CD14-positive monocyte (primary cell): ENCODE results near the gene LRP8. TPM values are rescaled to one million over a fixed set of nuclear protein-coding genes. Genes with fewer than 3 reads are reported as not detected.

Experiments
- DNase-seq, 3 donors: peaks; one replicate each; pipeline ENCODE4 v3.0.0-alpha.2; 2011 to 2022
- H2AFZ ChIP-seq: 2 replicates; pipeline ENCODE4 v1.6.0; 2012; ENCODE audit warnings: mild to moderate bottlenecking, low read depth, low read length, inconsistent platforms; ENCODE audit not compliant: insufficient read depth, poor library complexity, severe bottlenecking
- H3K27ac ChIP-seq, 2 donors: 1 replicate in 1 of 2; 2 replicates in 1 of 2; pipeline ENCODE4 v1.5.1; 2012 to 2013; ENCODE audit warnings: low read length in 2 of 2, control low read depth in 1 of 2, inconsistent platforms in 1 of 2, low read depth in 1 of 2, mild to moderate bottlenecking in 1 of 2
- H3K27me3 ChIP-seq, 2 donors: one replicate each; pipeline versions ENCODE4 v1.6.0 to v1.6.1; 2011 to 2013; ENCODE audit warnings: low read length in 2 of 2; ENCODE audit not compliant: control insufficient read depth in 2 of 2, insufficient read depth in 2 of 2
- H3K36me3 ChIP-seq, 2 donors: replicated peaks in 1 of 2; 1 replicate in 1 of 2; 2 replicates in 1 of 2; pipeline versions ENCODE4 v1.5.1 to v1.6.1; 2012 to 2013; ENCODE audit warnings: low read length in 2 of 2, control low read depth in 1 of 2, inconsistent platforms in 1 of 2, mild to moderate bottlenecking in 1 of 2; ENCODE audit not compliant: insufficient read depth in 2 of 2, control insufficient read depth in 1 of 2
- H3K4me1 ChIP-seq, 2 donors: 1 replicate in 1 of 2; 2 replicates in 1 of 2; pipeline versions ENCODE4 v1.5.1 to v1.6.1; 2012 to 2013; ENCODE audit warnings: low read length in 2 of 2, control low read depth in 1 of 2, inconsistent platforms in 1 of 2, mild to moderate bottlenecking in 1 of 2, moderate library complexity in 1 of 2; ENCODE audit not compliant: insufficient read depth in 2 of 2, control insufficient read depth in 1 of 2
- H3K4me2 ChIP-seq: replicated peaks from 2 replicates; pipeline ENCODE3; 2012; ENCODE audit warnings: low read length, moderate library complexity, mild to moderate bottlenecking; ENCODE audit not compliant: poor library complexity, severe bottlenecking; ENCODE audit errors: extremely low read depth
- H3K4me3 ChIP-seq, 3 experiments: fragments of 200-600 bp in 1 of 3; sonication (generic) in 1 of 3; replicated peaks in 1 of 3; 1 replicate in 2 of 3; 2 replicates in 1 of 3; pipeline ENCODE4 v1.5.1; 2011 to 2013; ENCODE audit warnings: low read length in 3 of 3, mild to moderate bottlenecking in 3 of 3, control low read depth in 2 of 3, low read depth in 2 of 3, inconsistent platforms in 1 of 3, moderate library complexity in 1 of 3
- H3K79me2 ChIP-seq: 2 replicates; pipeline ENCODE4 v1.6.0; 2012; ENCODE audit warnings: mild to moderate bottlenecking, control low read depth, inconsistent platforms, low read length, moderate library complexity; ENCODE audit not compliant: insufficient read depth
- H3K9ac ChIP-seq: 2 replicates; pipeline ENCODE4 v1.6.0; 2017; ENCODE audit warnings: low read length, mild to moderate bottlenecking; ENCODE audit not compliant: insufficient read depth, poor library complexity, severe bottlenecking
- H3K9me3 ChIP-seq, 2 donors: replicated peaks in 1 of 2; 1 replicate in 1 of 2; 2 replicates in 1 of 2; pipeline versions ENCODE4 v1.5.1 to v1.6.1; 2012 to 2013; ENCODE audit warnings: low read length in 2 of 2, control low read depth in 1 of 2; ENCODE audit not compliant: control insufficient read depth in 1 of 2, insufficient read depth in 1 of 2
- H4K20me1 ChIP-seq: 2 replicates; pipeline ENCODE4 v1.6.0; 2012; ENCODE audit warnings: mild to moderate bottlenecking, low read length, control low read depth, moderate library complexity; ENCODE audit not compliant: insufficient read depth
- H3K27ac Mint-ChIP-seq, 7 donors: one replicate each; pipeline ENCODE4 v1.8.0; 2020; ENCODE audit warnings: mild to moderate bottlenecking in 7 of 7, mixed read lengths in 7 of 7, moderate library complexity in 6 of 7, inconsistent platforms in 2 of 7
- H3K27me3 Mint-ChIP-seq, 3 donors: one replicate each; pipeline ENCODE4 v1.8.0; 2021 to 2022; ENCODE audit warnings: low read depth in 3 of 3, mild to moderate bottlenecking in 3 of 3, mixed read lengths in 3 of 3, moderate library complexity in 3 of 3, inconsistent platforms in 1 of 3
- H3K36me3 Mint-ChIP-seq, 2 donors: one replicate each; pipeline ENCODE4 v1.8.0; 2020; ENCODE audit warnings: mixed read lengths in 2 of 2, inconsistent platforms in 1 of 2, mild to moderate bottlenecking in 1 of 2
- H3K4me1 Mint-ChIP-seq: one replicate; pipeline ENCODE4 v1.8.0; 2020; ENCODE audit warnings: mild to moderate bottlenecking, mixed read lengths
- H3K4me3 Mint-ChIP-seq, 2 donors: one replicate each; pipeline ENCODE4 v1.8.0; 2020; ENCODE audit warnings: mild to moderate bottlenecking in 2 of 2, mixed read lengths in 2 of 2, moderate library complexity in 1 of 2
- H3K9me3 Mint-ChIP-seq, 7 donors: one replicate each; pipeline ENCODE4 v1.8.0; 2020 to 2022; ENCODE audit warnings: mixed read lengths in 7 of 7, mild to moderate bottlenecking in 6 of 7, moderate library complexity in 6 of 7, inconsistent platforms in 2 of 7
- CTCF ChIP-seq: fragments of 200-600 bp; IDR thresholded peaks from one replicate; pipeline ENCODE4 v1.8.0; 2022; ENCODE audit warnings: antibody characterized with exemption, mild to moderate bottlenecking
- whole genome bisulfite sequencing: methylation state at CpG from one replicate; pipeline ENCODE4 v1.1.5; 2013; ENCODE audit warnings: missing lambda C conversion rate; ENCODE audit not compliant: insufficient coverage; 5-methylcytosine and 5-hydroxymethylcytosine counted together
- intact Hi-C, 2 donors: fragments of 100-400 bp; cut with micrococcal nuclease; formaldehyde crosslinking; loops; one replicate each; pipeline versions ENCODE4 v1.15.0 to v1.15.1; 2023
- polyA plus RNA-seq, 3 donors: library from polyadenylated mRNA; depleted of rRNA in 1 of 3; unstranded in 2 of 3; stranded (reverse) in 1 of 3; fragments of 300-500 nt in 2 of 3; fragments of >200 nt in 1 of 3; fragmentation: Illumina TruSeq in 2 of 3; gene quantifications; 1 replicate in 2 of 3; 2 replicates in 1 of 3; pipeline ENCODE4 v1.2.3, GENCODE V29; 2012 to 2021

Gene LRP8
- polyA plus RNA-seq, 3 donors, result 0.76 to 11.3 (median 0.95) TPM

GRCh38 chr1:53323316-53323715 lies 4.6 kb downstream of the LRP8 start:
- Histone ChIP-seq H3K27ac (no peak overlapping the region), H3K4me1 (peaks cover 17 to 30% of the 10 kb centered on the region in 2 donors), H3K9ac (no peak overlapping the region), H3K9me3 (no peaks in the 10 kb centered on the region), H3K36me3 (peaks cover 10 to 47% of the 10 kb centered on the region in 2 donors), H4K20me1 (peaks cover 7% of the 10 kb centered on the region), H2AFZ (no peak overlapping the region), H3K27me3 (no peaks in the 10 kb centered on the region), H3K4me3 (no peak overlapping the region), H3K79me2 (peaks cover 68% of the 10 kb centered on the region), H3K4me2 (no peak overlapping the region)
- H3K27ac Mint-ChIP-seq, result peak overlapping the region in 2 of 7 donors; percentile 28 to 36
- H3K27me3 Mint-ChIP-seq, result peaks cover 0 to 1% (median 0%) of the 10 kb centered on the region in 3 donors
- intact Hi-C loops, result no loop called here
- no peaks in the 10 kb centered on the region for H3K9me3 Mint-ChIP-seq
- 97% methylated on average over 11 of the region's 11 CpGs for WGBS
- no peak for TF ChIP-seq CTCF
- peaks cover 25 to 52% of the 10 kb centered on the region in 2 donors for H3K36me3 Mint-ChIP-seq
- no peak for DNase-seq
- H3K4me1 Mint-ChIP-seq, result peaks cover 26% of the 10 kb centered on the region
- no peak overlapping the region for H3K4me3 Mint-ChIP-seq

GRCh38 chr1:53321776-53322602 lies 5.9 kb downstream of the LRP8 start:
- Histone ChIP-seq H2AFZ (no peak overlapping the region), H3K4me1 (peaks cover 12 to 22% of the 10 kb centered on the region in 2 donors), H3K4me3 (no peak overlapping the region), H3K9me3 (no peaks in the 10 kb centered on the region), H3K9ac (no peak overlapping the region), H3K4me2 (no peak overlapping the region), H3K36me3 (peaks cover 10 to 56% of the 10 kb centered on the region in 2 donors), H3K27ac (peak overlapping the region in 1 of 2 donors; percentile 26), H3K27me3 (no peaks in the 10 kb centered on the region), H4K20me1 (peaks cover 3% of the 10 kb centered on the region), H3K79me2 (peaks cover 75% of the 10 kb centered on the region)
- Mint-ChIP-seq H3K36me3 (peaks cover 29 to 63% of the 10 kb centered on the region in 2 donors), H3K9me3 (no peaks in the 10 kb centered on the region), H3K4me3 (no peak overlapping the region), H3K27me3 (peaks cover 0 to 1% (median 0%) of the 10 kb centered on the region in 3 donors), H3K27ac (peak overlapping the region in 3 of 7 donors; percentile 3 to 7 (median 5)), H3K4me1 (peaks cover 20% of the 10 kb centered on the region)
- no peak for TF ChIP-seq CTCF
- WGBS, result 90% methylated on average over 9 of the region's 11 CpGs
- no peak for DNase-seq
- intact Hi-C loops, result no loop called here
